K562 (cell line): ENCODE results near the gene ZC3H10. TPM values are rescaled to one million over a fixed set of nuclear protein-coding genes. Genes with fewer than 3 reads are reported as not detected.

Source experiments
- BACH1 ChIP-seq: fragments of 200-800 bp; sonication (Bioruptor generic); IDR thresholded peaks from 2 replicates; pipeline ENCODE4 v1.6.1; 2016; ENCODE audit warnings: missing genetic modification characterization, missing compliant biosample characterization
- BRF1 ChIP-seq: IDR thresholded peaks from 3 replicates; pipeline ENCODE4 v1.6.1; 2011; ENCODE audit warnings: borderline replicate concordance, mild to moderate bottlenecking; ENCODE audit not compliant: insufficient read length; ENCODE audit errors: extremely low read depth
- CREM ChIP-seq: IDR thresholded peaks from 2 replicates; pipeline ENCODE4 v1.6.1; 2014; ENCODE audit warnings: antibody characterized with exemption, low read depth
- DNMT1 ChIP-seq: fragments of 450-650 bp; IDR thresholded peaks from 2 replicates; pipeline ENCODE4 v1.6.1; 2016; ENCODE audit warnings: antibody characterized with exemption, mild to moderate bottlenecking
- GATAD2B ChIP-seq: fragments of 450-650 bp; IDR thresholded peaks from 2 replicates; pipeline ENCODE4 v1.6.1; 2017; ENCODE audit warnings: mild to moderate bottlenecking, borderline replicate concordance
- MAZ ChIP-seq, 2 experiments: fragments of 450-650 bp in 1 of 2; sonication (generic) in 1 of 2; formaldehyde crosslinking; IDR thresholded peaks in 1 of 2; conservative IDR thresholded peaks in 1 of 2; 2 replicates each; pipeline versions ENCODE4 v1.4.0 to v1.5.0; 2020; ENCODE audit warnings: mild to moderate bottlenecking in 1 of 2, missing genetic modification reagents in 1 of 2
- MECOM ChIP-seq: fragments of 250-450 bp; sonication (Bioruptor Pico); IDR thresholded peaks from 2 replicates; pipeline ENCODE4 v1.8.0; 2022; ENCODE audit warnings: inconsistent platforms
- MED1 ChIP-seq: sonication (generic); formaldehyde crosslinking; IDR thresholded peaks from 2 replicates; pipeline ENCODE4 v1.8.1; 2023; ENCODE audit warnings: missing genetic modification reagents, borderline replicate concordance
- MYC ChIP-seq, 2 experiments: fragments of 250-450 bp in 1 of 2; sonication (Bioruptor Pico) in 1 of 2; IDR thresholded peaks; 2 replicates each; pipeline versions ENCODE4 v1.5.1 to v1.6.1; 2012 to 2021; ENCODE audit warnings: low read depth in 2 of 2, borderline replicate concordance in 1 of 2, improper control_type of control experiment in 1 of 2, low read length in 1 of 2, mild to moderate bottlenecking in 1 of 2, moderate library complexity in 1 of 2
- NELFE ChIP-seq: IDR thresholded peaks from 2 replicates; pipeline ENCODE4 v1.6.1; 2011; ENCODE audit warnings: mild to moderate bottlenecking; ENCODE audit not compliant: insufficient read depth, insufficient read length
- SMARCE1 ChIP-seq: fragments of 450-650 bp; IDR thresholded peaks from 2 replicates; pipeline ENCODE4 v1.7.1; 2016; ENCODE audit warnings: mild to moderate bottlenecking
- TAF1 ChIP-seq: IDR thresholded peaks from 2 replicates; pipeline ENCODE4 v1.6.1; 2011; ENCODE audit warnings: mild to moderate bottlenecking, low read length, moderate library complexity; ENCODE audit not compliant: insufficient read depth, control insufficient read depth, severe bottlenecking; ENCODE audit errors: extremely low read depth
- ZNF263 ChIP-seq: sonication (generic); formaldehyde crosslinking; IDR thresholded peaks from 2 replicates; pipeline ENCODE4 v1.8.0; 2022; ENCODE audit warnings: mild to moderate bottlenecking, missing genetic modification reagents, borderline replicate concordance
- ZNF408 ChIP-seq: fragments of 250-450 bp; sonication (Bioruptor Pico); IDR thresholded peaks from 2 replicates; pipeline ENCODE4 v1.4.0; 2020; ENCODE audit warnings: low read depth, mild to moderate bottlenecking, moderate library complexity
- ZNF561 ChIP-seq: fragments of 450-650 bp; formaldehyde crosslinking; conservative IDR thresholded peaks from 2 replicates; pipeline ENCODE4 v1.4.0; 2020; ENCODE audit warnings: mild to moderate bottlenecking, moderate library complexity
- ZNF586 ChIP-seq: fragments of 450-650 bp; formaldehyde crosslinking; conservative IDR thresholded peaks from 2 replicates; pipeline ENCODE4 v1.4.0; 2020; ENCODE audit warnings: mild to moderate bottlenecking, moderate library complexity
- polyA plus RNA-seq, 8 experiments: library from polyadenylated mRNA; depleted of rRNA in 4 of 8; stranded (reverse) in 5 of 8; unstranded in 3 of 8; fragments of >200 nt; fragmentation: Nextera tagmentation in 2 of 8; fragmentation: Illumina TruSeq in 1 of 8; extraction: Ambion mirVana in 2 of 8; extraction: Trizol in 1 of 8; gene quantifications; 2 replicates each; pipeline versions ENCODE4 v1.2.1 to v1.2.3, GENCODE V29; 2011 to 2014; ENCODE audit warnings: inconsistent platforms in 1 of 8, missing spikeins in 1 of 8
- total RNA-seq, 7 experiments: library from RNA; depleted of rRNA in 6 of 7; stranded (reverse); fragments of >200 nt in 6 of 7; fragmentation: Illumina TruSeq in 2 of 7; extraction: Trizol in 2 of 7; gene quantifications; 2 replicates each; pipeline versions ENCODE4 v1.2.1 to v1.2.3, GENCODE V29; 2011 to 2021; ENCODE audit warnings: low replicate concordance in 1 of 7
- TF ChIP-seq, protein P1 (sequence below): sonication (generic); formaldehyde crosslinking; IDR thresholded peaks from 2 replicates; pipeline ENCODE4 v1.8.1; 2023; ENCODE audit warnings: mild to moderate bottlenecking, missing genetic modification reagents
- TF ChIP-seq, protein P2 (sequence below): sonication (generic); formaldehyde crosslinking; IDR thresholded peaks from 2 replicates; pipeline ENCODE4 v1.8.1; 2023; ENCODE audit warnings: mild to moderate bottlenecking, missing genetic modification reagents
- TF ChIP-seq, protein P3 (sequence below): fragments of 250-450 bp; sonication (Bioruptor Pico); IDR thresholded peaks from 2 replicates; pipeline ENCODE4 v1.8.0; 2021; ENCODE audit warnings: moderate library complexity, mild to moderate bottlenecking, inconsistent platforms

Gene ZC3H10
- total and polyA plus RNA-seq, 9 of the 15 experiments (the other 6 are each of a cell fraction or from before 2014, with no cell fraction given), result 0.31 to 4.1 (median 1.6) TPM

DNA sequence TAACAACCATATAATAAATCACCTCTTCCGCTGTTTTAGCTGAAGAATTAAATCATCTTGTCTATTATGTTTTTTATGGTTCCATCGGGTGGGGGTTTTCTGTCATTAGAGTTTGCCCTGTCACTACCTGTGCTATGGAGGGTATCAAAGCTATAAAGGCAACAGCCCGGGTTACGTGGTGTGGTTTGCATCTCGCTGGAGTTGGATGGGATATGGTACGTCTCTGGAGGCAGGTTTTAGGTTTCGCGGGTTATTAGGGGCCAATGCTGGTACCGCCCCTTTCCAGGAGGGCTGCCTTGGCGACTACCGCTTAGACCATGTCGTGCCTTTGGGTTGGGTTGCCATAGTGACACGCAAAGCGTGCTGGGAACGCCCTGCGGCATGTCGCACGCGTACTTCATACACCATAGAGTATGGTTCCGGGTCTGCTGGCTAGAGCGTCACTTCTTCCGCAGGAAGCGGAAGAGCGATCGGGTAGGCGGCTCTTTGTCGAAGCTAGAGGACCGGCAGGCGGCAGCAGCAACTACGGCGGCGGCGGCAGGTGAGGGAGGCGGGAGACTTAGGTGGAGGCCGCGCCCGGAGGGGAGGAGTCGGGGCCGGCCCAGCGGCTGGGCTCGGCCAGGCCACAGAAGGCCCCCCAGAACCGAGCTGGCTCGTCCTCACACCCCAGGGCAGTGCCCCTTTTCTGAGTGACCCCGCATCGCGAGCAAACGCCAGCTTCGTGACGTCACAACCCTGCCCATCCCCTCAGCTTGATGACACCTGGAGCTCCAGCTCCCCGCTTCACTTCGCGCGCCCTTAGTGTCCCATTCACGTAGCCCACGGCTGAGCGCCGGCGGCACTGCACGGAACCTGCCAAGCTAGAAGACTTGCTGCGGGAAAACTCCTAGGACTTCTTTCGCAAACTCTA, at the start of gene ZC3H10 (continued):
- TF ChIP-seq, protein P1, sequence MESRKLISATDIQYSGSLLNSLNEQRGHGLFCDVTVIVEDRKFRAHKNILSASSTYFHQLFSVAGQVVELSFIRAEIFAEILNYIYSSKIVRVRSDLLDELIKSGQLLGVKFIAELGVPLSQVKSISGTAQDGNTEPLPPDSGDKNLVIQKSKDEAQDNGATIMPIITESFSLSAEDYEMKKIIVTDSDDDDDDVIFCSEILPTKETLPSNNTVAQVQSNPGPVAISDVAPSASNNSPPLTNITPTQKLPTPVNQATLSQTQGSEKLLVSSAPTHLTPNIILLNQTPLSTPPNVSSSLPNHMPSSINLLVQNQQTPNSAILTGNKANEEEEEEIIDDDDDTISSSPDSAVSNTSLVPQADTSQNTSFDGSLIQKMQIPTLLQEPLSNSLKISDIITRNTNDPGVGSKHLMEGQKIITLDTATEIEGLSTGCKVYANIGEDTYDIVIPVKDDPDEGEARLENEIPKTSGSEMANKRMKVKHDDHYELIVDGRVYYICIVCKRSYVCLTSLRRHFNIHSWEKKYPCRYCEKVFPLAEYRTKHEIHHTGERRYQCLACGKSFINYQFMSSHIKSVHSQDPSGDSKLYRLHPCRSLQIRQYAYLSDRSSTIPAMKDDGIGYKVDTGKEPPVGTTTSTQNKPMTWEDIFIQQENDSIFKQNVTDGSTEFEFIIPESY (CRISPR knock-in tag), result peak; percentile 59; the same call in 1 of the 2 replicates
- TF ChIP-seq MECOM (no peak), NELFE (no peak), BRF1 (no peak), SMARCE1 (no peak), GATAD2B (no peak; the same call in 1 of the 2 replicates), ZNF561 (CRISPR knock-in tag) (no peak), BACH1 (no peak), TAF1 (peak; percentile 92), ZNF586 (CRISPR knock-in tag) (0 out of 2 replicates have a peak, but pooled peaks have one; percentile 13), CREM (peak; percentile 87), ZNF263 (CRISPR knock-in tag) (peak; percentile 61), MAZ (CRISPR knock-in tag; conservative IDR thresholded peaks at IDR 0.05 in 1 of 2, IDR thresholded peaks at IDR 0.05 in 1 of 2) (peak; percentile 84 to 94; a peak in 3 of 4 replicates), MED1 (no peak), ZNF408 (CRISPR knock-in tag) (no peak), MYC (IDR thresholded peaks at IDR 0.05; ENCODE audit: low read depth, low read length) (peak; percentile 98), MYC (CRISPR knock-in tag; IDR thresholded peaks at IDR 0.05; ENCODE audit: borderline replicate concordance, low read depth) (peak; percentile 59; the same call in 1 of the 2 replicates), DNMT1 (peak; percentile 89; the same call in 1 of the 2 replicates)
- TF ChIP-seq, protein P2, sequence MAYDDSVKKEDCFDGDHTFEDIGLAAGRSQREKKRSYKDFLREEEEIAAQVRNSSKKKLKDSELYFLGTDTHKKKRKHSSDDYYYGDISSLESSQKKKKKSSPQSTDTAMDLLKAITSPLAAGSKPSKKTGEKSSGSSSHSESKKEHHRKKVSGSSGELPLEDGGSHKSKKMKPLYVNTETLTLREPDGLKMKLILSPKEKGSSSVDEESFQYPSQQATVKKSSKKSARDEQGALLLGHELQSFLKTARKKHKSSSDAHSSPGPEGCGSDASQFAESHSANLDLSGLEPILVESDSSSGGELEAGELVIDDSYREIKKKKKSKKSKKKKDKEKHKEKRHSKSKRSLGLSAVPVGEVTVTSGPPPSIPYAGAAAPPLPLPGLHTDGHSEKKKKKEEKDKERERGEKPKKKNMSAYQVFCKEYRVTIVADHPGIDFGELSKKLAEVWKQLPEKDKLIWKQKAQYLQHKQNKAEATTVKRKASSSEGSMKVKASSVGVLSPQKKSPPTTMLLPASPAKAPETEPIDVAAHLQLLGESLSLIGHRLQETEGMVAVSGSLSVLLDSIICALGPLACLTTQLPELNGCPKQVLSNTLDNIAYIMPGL (CRISPR knock-in tag), result peak; percentile 72; the same call in 1 of the 2 replicates
- TF ChIP-seq, protein P3, sequence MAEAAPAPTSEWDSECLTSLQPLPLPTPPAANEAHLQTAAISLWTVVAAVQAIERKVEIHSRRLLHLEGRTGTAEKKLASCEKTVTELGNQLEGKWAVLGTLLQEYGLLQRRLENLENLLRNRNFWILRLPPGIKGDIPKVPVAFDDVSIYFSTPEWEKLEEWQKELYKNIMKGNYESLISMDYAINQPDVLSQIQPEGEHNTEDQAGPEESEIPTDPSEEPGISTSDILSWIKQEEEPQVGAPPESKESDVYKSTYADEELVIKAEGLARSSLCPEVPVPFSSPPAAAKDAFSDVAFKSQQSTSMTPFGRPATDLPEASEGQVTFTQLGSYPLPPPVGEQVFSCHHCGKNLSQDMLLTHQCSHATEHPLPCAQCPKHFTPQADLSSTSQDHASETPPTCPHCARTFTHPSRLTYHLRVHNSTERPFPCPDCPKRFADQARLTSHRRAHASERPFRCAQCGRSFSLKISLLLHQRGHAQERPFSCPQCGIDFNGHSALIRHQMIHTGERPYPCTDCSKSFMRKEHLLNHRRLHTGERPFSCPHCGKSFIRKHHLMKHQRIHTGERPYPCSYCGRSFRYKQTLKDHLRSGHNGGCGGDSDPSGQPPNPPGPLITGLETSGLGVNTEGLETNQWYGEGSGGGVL (CRISPR knock-in tag), result no peak
